Superior temporal gyrus (tissue), 1 donor: ENCODE results near the gene GAS7.

Source experiments
- DNase-seq: peaks from one replicate; pipeline ENCODE4 v3.0.0-alpha.2; 2016; ENCODE audit errors: extremely low spot score

The GAS7 gene

DNA sequence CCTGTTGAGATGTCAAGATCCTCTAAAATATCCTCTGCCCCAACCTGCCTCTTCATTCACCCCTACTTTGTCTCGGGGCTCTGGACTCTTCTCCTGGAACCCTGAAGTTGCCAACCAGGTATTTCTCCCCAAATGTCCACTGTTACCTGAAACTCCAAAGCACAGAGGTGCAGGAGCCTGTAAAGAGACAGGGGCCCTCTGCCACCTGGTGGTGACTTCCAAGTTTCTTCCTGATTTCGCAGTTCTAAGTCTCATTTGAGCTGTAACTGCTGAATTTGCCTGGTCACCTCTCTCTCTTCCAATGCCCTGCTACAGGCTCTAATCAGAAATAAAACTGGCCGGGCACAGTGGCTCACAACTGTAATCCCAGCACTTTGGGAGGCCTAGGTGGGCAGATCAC, 216.2 kb downstream of the GAS7 start:
- no peak for DNase-seq

DNA sequence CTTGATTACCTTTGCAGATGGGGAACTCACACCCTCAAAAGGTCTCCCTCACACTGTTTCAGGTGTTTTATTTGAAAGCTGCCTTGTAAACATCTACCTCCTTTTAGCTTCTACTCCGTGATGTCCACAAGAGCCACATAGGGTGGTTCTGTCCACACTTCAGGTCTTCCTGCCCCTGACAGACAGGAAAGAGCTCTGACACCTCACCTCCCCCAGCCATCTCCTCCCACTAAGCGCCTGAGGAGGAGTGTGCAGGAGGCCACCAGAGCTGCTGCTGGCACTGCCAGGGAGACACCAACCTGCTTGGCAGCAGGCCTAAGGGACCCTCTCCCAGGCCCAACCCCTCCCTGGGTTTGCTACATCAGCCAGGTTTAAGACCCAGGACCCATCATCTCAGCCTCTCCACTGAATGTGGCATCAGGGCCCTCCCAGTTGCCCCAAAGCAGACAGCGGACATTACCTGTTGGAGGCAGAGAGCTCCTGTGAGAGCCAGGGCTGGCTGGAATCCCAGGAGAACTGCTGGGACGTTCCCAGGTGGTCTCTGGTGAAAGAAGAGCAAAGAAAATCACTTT, 217.0 kb downstream of the GAS7 start:
- DNase-seq: no peak

DNA sequence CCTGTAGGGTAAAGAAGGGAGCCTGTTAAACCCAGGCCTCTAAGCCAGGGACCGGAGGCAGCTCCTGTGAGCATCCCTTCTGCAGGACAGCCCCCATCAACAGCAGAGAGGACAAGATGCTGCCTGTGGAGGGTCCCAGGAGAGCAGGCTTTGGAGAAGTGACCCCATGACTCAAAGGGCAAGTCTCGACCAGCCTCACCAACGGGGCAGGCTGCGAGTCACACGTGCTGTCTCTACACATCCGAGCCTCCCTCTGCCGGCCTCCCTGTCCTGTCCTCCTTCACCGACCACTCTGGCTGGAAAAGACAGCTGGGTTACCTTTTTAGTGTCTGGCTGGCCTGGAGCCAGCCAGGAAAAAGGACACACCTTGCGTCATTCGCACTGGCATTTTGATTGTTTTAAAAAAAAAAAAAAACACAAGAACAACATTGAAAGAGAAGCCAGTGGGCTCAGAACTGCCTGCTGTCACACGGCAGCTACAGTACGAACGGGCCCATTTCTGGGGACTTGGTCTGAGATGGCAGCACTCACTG, 218.9 kb downstream of the GAS7 start:
- no peak for DNase-seq

DNA sequence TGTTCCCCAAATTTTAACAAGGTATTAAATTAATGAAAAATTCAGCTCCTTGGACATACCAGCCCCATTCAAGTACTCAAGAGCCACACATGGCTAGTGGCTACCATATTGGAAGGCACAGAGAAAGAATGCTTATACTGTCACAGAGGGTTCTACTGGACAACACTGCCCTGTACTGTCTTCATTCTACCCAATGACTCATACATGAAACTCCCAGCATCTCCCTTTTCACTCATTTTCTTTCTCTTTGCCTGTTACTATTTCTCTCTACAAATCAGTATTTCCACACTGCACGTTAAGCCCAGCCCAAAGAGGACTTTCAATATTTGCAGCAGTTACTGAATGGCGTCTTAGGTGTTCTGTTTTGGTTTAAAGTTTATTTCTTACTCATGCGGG, 221.2 kb downstream of the GAS7 start:
- no peak for DNase-seq

DNA sequence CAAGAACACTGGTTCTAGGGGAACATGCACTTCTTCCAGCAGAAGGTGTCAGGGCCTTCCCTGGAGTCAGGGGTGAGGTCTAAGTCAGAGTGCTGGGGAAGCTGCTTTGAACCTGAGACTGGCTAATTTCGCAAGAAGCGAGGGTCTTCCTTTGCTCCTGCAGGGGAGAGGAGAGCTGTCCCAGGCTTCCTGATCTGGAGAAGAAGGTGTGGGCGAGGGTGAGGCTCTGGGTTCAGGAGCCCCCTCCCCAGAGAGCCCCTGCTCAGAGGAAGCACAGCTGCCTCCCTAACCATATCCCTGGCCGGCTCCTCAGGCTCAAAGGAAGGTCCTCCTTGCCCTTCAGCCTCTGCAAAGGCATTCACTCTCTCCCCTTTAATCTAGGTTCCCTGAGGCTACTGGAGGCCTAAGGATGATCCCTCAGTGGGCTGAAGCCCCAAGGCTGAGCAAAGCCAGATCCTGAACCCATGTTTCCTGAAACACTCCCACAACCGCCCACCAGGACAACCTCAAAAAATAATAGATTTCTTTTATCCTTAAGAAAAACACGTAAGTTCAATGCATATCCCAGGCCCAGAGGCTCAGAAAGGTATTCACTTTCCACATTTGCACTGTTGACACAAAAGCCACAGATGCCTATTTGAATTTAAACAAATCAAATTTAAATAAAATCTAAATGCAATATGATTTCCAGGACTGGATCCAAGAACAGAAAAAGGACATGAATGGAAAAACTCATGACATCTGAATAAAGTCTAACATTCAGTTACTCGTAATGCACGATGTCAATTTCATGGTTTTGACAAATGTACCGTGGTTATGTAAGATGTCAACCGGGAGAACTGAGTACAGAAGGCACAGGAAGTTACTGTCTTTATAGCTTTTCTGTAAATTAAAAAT, 221.9 kb downstream of the GAS7 start:
- DNase-seq: no peak

DNA sequence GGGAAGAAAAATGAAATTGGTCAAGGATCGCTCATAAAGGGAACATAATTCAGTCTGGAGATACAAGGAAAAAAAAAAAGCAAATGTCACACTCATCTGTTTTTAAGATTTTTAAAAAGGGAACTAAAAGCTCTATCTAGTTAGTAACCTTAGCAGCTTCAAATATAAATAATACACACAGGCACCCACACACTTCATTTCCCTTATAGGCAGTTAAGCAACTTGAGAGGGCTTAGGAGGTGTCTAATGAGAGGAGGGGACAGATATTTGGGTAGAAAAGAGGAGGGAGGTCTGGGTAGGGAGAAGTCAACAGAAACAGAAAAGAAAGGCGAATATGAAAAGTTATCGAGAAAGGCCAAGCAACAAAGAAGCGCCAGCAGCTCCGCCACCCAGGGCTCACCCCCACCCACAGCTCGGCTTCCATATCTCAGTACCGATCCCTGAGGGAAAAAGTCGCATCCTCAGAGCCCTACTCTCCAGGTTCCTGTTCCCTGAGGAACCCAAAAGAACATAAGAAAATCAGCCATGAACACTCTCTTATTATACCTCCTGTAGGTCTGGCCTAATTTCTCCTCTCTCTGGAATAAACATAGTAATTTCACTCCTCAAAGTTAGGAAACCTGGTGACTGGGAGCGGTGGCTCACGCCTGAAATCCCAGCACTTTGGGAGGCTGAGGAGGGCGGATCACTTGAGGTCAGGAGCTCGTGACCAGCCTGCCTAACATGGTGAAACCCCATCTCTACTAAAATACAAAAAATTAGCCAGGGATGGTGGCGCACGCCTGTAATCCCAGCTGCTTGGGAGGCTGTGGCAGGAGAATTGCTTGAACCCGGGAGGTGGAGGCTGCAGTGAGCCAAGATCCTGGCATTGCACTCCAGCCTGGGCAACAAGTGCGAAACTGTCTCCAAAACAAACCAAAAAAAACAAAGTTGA, 223.7 kb downstream of the GAS7 start:
- no peak for DNase-seq

DNA sequence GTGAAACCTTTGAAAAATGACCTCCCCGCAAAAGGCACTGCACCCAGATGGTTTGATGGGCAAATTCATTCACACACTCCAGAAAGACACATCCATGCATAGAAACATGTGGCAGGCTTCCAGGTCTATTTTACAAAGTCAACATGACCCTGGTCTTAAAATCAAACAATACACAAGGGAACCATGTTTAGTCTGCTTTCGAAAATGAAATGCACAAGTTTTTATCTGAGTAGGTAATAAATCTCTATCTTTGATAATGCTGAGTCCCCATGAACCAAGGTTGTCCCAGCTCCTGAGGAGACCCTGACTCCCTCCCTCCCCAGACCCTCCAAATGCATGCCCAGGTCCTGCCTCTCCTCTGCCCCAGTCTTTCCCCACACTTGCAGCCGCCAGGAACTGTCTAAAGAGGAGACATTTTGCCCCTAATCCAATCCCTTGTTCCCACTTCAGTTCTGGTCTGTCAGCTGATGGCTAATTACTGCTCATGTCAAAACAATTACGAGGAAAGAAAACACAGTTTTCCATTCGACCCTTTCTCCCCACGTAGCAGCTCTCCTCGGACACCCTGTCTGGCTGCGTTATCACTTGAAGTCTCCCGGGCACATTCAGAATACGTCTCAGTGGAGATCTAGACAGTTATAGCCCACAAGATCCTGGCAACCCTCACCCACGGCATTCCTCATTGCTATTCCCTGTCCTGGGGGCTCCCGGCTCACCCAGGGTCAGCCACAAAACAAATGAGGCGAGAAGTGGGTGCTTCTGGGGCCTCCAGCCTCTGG, 224.5 kb downstream of the GAS7 start:
- DNase-seq: no peak

DNA sequence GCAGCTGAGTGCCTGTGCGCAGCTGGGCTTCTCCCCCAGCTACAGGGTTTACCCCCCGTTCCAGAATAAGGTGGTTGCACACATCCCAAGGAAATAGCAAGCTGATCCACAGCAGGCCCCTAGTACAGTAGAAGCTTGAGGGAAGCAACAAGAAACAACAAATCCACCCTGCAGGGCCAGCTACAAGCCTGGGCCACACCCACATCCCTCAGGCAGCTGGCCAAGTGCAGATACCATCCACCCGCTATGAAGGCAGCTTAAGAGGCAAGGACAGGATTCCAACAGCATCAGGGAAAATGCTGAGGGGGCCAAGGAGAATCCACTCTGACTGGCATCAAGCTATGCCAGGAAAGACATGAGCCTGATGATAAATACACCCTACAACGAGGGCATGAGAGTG, 226.4 kb downstream of the GAS7 start:
- no peak for DNase-seq

DNA sequence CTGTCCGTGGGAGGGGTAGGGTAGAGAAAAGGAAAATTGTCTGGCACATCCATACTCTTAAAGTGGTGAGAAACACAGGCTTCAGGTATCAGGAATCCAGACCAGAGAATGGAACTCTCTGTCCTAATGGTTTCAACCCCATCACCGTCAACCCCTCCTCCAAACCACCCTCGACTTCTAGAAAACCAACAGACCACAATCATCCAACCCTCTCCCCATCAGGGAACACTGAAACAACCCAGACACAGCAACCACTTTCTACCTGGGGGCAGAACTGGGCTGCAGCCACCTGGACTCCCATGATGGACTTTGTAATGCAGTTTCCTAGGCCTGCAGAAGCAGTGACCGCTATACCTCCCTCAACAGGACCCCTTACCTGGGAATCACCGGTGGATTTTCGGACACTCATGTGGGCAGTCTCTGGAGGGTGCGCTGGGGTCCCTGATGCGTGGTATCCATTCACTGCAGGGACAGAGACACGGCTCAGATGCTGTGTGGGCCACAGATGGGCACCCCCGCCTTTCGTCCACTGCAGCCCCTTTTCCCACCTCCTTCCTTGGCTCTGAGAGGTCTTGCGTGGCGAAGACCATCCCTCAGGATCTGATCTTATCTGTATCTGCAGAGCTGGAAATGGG, 229.0 kb downstream of the GAS7 start:
- DNase-seq: no peak

DNA sequence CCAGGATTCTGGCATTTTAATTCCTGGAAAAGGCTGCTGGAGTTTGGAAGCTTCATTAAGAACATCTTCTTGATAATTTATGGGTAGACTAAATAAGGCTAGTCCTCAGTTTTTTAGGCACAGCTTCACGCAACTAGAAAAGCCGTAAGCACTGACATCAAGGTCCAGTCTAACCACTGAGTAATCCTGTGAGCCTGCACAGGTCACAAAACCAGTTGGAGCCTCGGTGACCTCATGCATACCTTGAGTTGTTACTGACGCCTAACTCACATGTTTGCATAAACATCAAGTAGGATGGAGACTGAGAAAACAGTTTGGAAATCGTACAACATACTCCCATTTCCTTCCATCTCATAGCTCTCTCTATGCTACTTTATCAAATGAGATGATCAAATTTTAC, 229.5 kb downstream of the GAS7 start:
- DNase-seq: no peak

DNA sequence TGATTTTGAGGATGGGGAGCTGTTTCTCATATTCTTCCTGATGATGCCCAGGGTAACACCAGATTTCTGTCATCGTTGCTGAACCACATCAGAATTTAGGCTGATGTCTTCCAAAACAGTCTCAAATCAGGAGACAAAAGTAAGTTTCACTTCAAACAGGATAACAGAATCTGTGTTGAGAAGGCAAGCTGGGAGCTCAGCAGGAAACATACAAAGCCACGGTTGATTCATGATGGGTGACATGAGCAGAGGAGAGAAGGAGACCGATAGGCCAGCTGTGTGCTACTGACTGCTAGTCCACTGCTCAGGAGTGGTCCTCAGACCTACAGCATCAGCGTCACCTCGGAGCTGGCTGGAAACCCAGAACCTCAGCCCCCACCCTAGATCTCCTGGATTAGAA, 230.4 kb downstream of the GAS7 start:
- peak; percentile 51 for DNase-seq

DNA sequence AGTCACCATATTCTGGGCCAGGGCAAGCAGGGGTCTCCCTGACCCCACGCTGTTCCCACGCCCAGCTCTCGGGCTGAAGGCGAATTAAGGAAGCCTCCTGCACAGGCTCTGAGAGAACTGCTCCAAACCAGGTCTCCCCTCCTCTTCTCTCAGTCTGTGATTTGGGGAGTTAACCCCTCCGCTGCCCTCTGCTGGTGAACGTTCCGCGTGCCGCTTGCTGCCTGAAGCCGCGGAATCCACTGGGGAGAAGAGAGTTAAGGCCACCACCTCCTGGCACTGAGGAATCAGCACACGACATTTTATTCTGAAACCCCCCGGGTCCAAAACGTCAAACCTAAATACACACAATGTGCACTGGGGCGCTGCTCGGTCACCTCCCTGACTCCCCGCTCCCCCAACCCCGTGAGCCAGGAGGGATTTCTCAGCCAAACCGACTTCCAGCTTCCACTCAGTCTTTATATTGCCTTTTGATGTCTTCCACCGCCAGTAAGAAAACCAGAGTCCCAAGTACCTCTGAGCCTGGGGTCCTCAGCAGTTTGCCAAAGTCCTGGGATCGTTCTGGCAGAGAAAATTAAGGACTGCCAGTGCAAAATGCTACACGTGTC, 238.9 kb downstream of the GAS7 start:
- peak; percentile 65 for DNase-seq

DNA sequence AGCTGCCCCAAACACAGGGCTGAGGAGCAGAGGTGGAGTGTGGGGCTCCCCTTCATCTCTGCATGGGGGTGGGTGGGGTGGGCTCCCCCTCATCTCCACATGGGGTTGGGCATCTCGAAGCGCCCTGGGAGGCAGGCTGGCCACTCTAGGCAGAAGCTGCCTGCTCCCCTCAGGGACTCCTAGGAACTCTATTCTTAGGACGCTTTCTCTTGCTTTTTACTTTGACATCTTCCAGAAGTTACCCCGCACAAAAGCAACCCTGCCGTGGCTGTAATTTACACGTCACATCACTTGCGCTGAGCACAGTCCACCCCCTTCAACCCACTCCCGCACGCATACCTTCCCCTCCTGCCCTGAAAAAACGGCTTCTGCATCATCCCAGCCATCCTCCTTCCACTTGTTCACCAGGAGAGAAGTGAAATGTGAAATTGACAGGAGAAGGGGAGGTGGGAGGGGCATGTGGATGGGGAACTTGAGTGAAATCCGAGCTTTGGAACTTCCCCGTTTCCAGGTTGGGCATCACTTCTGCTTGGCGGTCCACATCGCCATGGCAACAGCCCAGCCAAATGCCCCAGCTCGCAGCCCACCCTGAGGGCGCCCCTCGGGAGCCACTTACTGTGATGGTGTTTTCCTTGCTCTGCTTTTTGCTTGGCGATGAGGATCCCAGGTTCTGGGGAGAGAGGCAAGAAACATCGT, 239.7 kb downstream of the GAS7 start:
- DNase-seq: no peak

DNA sequence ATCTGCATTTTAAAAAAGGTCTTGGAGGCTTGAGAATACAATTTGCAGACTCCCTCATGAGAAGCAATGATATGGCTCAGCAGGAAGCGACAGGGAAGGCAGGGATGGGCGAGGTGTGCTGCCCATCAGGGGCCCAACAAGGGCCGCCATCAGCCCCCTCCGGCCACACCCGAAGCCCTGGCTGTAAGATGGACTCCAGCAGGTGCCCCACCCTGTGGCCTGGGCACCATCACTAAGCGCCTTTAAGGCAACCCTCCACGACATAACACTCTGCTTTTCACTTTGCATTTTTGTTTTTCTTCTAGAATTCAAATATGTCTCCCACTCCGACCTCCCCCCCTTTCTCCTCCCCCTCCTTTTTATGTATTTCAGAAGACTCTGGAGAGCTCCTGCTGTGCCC, 241.2 kb downstream of the GAS7 start:
- DNase-seq: no peak

DNA sequence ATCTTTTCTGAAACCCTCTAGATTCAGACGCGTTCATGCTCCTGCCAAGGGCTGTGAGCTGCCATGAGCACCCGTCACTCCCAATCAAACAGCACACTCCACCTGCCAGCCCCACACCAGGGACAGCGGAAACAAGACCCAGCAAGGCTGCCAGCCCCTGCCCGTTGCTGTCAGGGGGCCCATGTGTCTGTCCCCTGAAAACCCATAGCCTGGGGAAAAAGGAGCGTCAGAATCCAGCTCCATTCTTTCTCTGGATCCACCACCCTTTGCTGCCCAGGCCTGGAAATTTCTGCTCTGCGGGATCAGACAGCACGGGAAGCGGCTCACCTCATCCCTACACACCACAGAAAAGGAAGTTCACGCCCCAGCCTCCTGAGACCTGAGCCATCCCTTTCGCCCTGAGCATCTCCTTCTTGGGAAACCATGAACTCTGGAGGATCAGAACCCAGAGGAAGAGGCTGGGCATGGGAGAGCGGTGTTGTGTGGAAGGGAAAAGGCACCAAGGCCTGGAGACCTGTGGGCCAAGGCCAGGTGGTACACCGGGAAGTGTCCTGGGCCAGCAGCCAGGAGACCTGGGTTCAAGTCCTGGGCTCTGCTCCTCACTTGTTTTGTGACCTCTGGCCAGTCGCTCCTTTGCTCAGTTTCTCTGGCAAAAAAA, 241.8 kb downstream of the GAS7 start:
- DNase-seq: no peak

DNA sequence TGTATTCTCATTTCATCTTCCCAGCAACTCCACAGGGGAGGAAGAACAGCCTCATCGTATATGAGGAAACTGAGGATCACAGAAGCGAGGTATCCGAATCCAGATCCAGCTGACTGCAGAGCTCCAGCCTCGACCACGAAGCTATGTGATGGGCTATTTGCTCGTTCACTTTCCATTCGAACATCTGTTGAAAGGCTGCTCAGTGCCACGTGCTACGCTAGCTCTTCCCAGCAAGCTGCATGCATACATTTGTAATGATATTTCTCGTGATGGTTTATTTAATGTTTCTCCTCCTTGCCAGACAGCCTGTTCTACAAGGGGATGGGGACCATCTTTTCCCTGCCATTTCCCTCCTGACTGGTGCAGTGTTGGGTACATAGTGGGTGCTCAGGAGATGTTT, 244.9 kb downstream of the GAS7 start:
- DNase-seq: no peak

DNA sequence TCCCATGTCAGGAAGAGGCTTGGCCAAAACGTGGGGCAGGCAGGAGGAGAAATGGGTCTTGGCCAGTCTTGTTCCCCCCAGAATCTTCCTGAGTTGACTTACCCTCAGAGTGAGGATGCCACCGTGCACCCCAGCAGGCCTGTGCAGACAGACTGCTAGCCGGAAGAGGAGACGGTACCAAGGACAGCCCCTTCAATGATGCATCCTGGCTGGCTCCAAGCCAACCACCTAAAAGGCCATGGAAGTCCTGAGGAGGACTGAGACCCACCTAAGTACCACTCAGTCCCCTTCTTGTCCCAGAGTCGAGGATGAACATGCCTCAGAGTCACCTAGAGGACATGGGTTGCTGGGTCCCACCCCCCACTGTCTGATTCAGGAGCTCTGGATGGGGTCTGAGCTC, 246.6 kb downstream of the GAS7 start:
- no peak for DNase-seq

DNA sequence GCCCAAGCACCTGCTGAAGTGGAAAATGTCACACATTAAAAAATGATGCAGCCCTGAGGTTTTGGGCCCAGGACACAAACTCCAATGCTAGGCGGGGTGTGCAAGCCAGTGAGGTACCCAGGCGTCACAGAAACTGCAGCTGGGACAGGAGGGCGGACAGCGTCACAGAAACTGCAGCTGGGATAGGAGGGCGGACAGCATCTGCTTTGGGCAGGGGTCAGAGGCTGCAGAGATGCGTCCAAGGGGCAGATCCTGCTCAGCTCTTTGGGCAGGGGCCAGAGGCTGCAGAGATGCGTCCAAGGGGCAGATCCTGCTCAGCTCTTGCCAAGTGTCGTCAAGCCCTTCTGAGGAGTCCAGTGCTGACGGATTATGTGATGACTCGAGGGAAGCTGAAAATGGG, 249.5 kb downstream of the GAS7 start:
- no peak for DNase-seq

DNA sequence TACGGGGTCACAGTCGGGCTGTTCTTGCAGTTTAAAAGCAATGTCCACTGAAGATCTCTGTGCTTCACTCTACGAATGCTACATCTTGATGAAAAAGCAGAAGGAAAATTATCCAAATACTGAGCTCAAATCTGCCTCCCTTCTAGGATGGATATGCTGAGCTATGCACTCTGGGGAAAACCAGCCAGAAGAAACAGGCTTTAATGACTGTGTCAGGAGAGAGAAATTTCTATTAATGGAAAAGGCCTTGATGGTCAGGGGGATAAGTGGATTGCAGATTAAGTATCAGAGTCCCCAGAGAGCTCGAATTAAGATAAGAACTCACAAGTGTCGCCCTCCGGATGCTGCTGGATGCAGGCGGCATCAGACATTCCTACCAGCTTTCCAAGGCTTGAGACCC, 253.7 kb downstream of the GAS7 start:
- DNase-seq: no peak
